Tibial nerve (tissue), 4 donors: ENCODE results near the gene SOCS4.

Experiments used
- CTCF ChIP-seq, 5 experiments: fragments of 200-600 bp in 3 of 5; fragments of 450-650 bp in 2 of 5; sonication (generic) in 3 of 5; IDR thresholded peaks; one replicate each; pipeline ENCODE4 v1.5.1; 2016 to 2019; ENCODE audit warnings: antibody characterized with exemption in 5 of 5, mild to moderate bottlenecking in 3 of 5, moderate library complexity in 2 of 5
- EP300 ChIP-seq, 2 donors: sonication (generic); formaldehyde crosslinking; IDR thresholded peaks; one replicate each; pipeline ENCODE4 v1.6.1; 2017; ENCODE audit warnings: antibody characterized with exemption in 2 of 2, mild to moderate bottlenecking in 1 of 2
- POLR2A ChIP-seq, 2 donors: fragments of 450-650 bp; IDR thresholded peaks; one replicate each; pipeline ENCODE4 v1.6.1; 2017; ENCODE audit warnings: antibody characterized with exemption in 2 of 2, mild to moderate bottlenecking in 2 of 2, moderate library complexity in 2 of 2

GRCh38 chr14:55074662-55075061 is 47.6 kb downstream of the SOCS4 start:
- TF ChIP-seq POLR2A (IDR thresholded peaks at IDR 0.05): no peak
- no peak for TF ChIP-seq CTCF (IDR thresholded peaks at IDR 0.05)
- no peak for TF ChIP-seq EP300 (IDR thresholded peaks at IDR 0.05)
